Ascending aorta (tissue), 2 donors: ENCODE data around the gene BLACAT1. TPM values are rescaled to one million over a fixed set of nuclear protein-coding genes. Genes with fewer than 3 reads are reported as not detected.

Source experiments
- DNase-seq, 2 donors: peaks; one replicate each; pipeline ENCODE4 v3.0.0-alpha.2; 2019; ENCODE audit warnings: low spot score in 2 of 2
- H3K27ac ChIP-seq, 2 donors: fragments of 200-600 bp; sonication (generic); one replicate each; pipeline ENCODE4 v1.5.1; 2016 to 2017; ENCODE audit warnings: mild to moderate bottlenecking in 1 of 2
- H3K27me3 ChIP-seq: fragments of 200-600 bp; sonication (generic); one replicate; pipeline ENCODE4 v1.5.1; 2017
- H3K36me3 ChIP-seq, 2 donors: fragments of 200-600 bp; sonication (generic); one replicate each; pipeline ENCODE4 v1.5.1; 2016
- H3K4me1 ChIP-seq, 2 donors: fragments of 200-600 bp; sonication (generic); one replicate each; pipeline ENCODE4 v1.5.1; 2016 to 2017; ENCODE audit warnings: mild to moderate bottlenecking in 1 of 2
- H3K4me3 ChIP-seq, 2 donors: fragments of 200-600 bp; sonication (generic); one replicate each; pipeline ENCODE4 v1.5.1; 2016 to 2017; ENCODE audit warnings: mild to moderate bottlenecking in 1 of 2
- H3K9me3 ChIP-seq, 2 donors: fragments of 200-600 bp; sonication (generic); one replicate each; pipeline ENCODE4 v1.5.1; 2016
- CTCF ChIP-seq, 3 experiments: fragments of 200-600 bp in 2 of 3; fragments of 450-650 bp in 1 of 3; sonication (generic) in 2 of 3; IDR thresholded peaks; one replicate each; pipeline ENCODE4 v1.5.1; 2016 to 2019; ENCODE audit warnings: antibody characterized with exemption in 3 of 3, mild to moderate bottlenecking in 1 of 3, moderate library complexity in 1 of 3
- intact Hi-C: fragments of 100-400 bp; cut with DNase I; formaldehyde crosslinking; loops from one replicate; pipeline ENCODE4 v1.15.1; 2023
- total RNA-seq: library from RNA; depleted of rRNA; stranded (reverse); fragments of >200 nt; gene quantifications from one replicate; pipeline ENCODE4 v1.1.0, GENCODE V29; 2016

Gene BLACAT1
- total RNA-seq, 1 donor from 2014 or later = not detected

GRCh38 chr1:205456868-205457745, 1.3 kb upstream of the BLACAT1 start:
- H3K9me3 ChIP-seq = no peaks in the 10 kb centered on the region
- intact Hi-C loops = no loop called here
- H3K27ac ChIP-seq = no peak overlapping the region
- DNase-seq = no peak
- no peaks in the 10 kb centered on the region for H3K36me3 ChIP-seq
- TF ChIP-seq CTCF (IDR thresholded peaks at IDR 0.05) = no peak
- peak overlapping the region; percentile 36 to 45 for H3K4me3 ChIP-seq
- peaks cover 22% of the 10 kb centered on the region for H3K27me3 ChIP-seq
- peaks cover 4 to 15% of the 10 kb centered on the region in 2 donors for H3K4me1 ChIP-seq

- DNase-seq = no peak
- no peak for TF ChIP-seq CTCF (IDR thresholded peaks at IDR 0.05)
These were observed 580 bp upstream of the BLACAT1 start for GRCh38 chr1:205456383-205456867.

GRCh38 chr1:205454903-205455335, 926 bp downstream of the BLACAT1 start:
- no peak for DNase-seq
- H3K36me3 ChIP-seq = no peaks in the 10 kb centered on the region
- H3K4me1 ChIP-seq = peaks cover 4 to 15% of the 10 kb centered on the region in 2 donors
- H3K4me3 ChIP-seq = no peak overlapping the region
- no peak for TF ChIP-seq CTCF (IDR thresholded peaks at IDR 0.05)
- no peak overlapping the region for H3K27ac ChIP-seq
- peaks cover 22% of the 10 kb centered on the region for H3K27me3 ChIP-seq
- H3K9me3 ChIP-seq = no peaks in the 10 kb centered on the region
- intact Hi-C loops = no loop called here

More at GRCh38 chr1:205456383-205456867, 580 bp upstream of the BLACAT1 start:
- Histone ChIP-seq H3K4me3 (peak overlapping the region; percentile 36 to 45), H3K4me1 (peaks cover 4 to 15% of the 10 kb centered on the region in 2 donors), H3K9me3 (no peaks in the 10 kb centered on the region), H3K36me3 (no peaks in the 10 kb centered on the region), H3K27me3 (peaks cover 22% of the 10 kb centered on the region), H3K27ac (no peak overlapping the region)
- intact Hi-C loops = no loop called here

GRCh38 chr1:205453466-205453865, 2.4 kb downstream of the BLACAT1 start:
- peaks cover 22% of the 10 kb centered on the region for H3K27me3 ChIP-seq
- intact Hi-C loops = no loop called here
- no peaks in the 10 kb centered on the region for H3K9me3 ChIP-seq
- no peaks in the 10 kb centered on the region for H3K36me3 ChIP-seq
- DNase-seq = no peak
- TF ChIP-seq CTCF (IDR thresholded peaks at IDR 0.05) = no peak
- H3K4me3 ChIP-seq = no peak overlapping the region
- H3K4me1 ChIP-seq = peaks cover 4 to 15% of the 10 kb centered on the region in 2 donors
- H3K27ac ChIP-seq = no peak overlapping the region

- intact Hi-C loops = no loop called here
- H3K4me1 ChIP-seq = peaks cover 4 to 15% of the 10 kb centered on the region in 2 donors
- no peak for TF ChIP-seq CTCF (IDR thresholded peaks at IDR 0.05)
- H3K27me3 ChIP-seq = peaks cover 22% of the 10 kb centered on the region
- no peak for DNase-seq
- H3K9me3 ChIP-seq = no peaks in the 10 kb centered on the region
- no peaks in the 10 kb centered on the region for H3K36me3 ChIP-seq
- H3K4me3 ChIP-seq = no peak overlapping the region
- H3K27ac ChIP-seq = no peak overlapping the region
These were observed 2.9 kb downstream of the BLACAT1 start for GRCh38 chr1:205452933-205453332.
